ENCODE measurements around the gene TOB2.
"Not testable (repeated sequence)": the region's sequence is repeated elsewhere in the genome, so short reads cannot be mapped to it uniquely, and the experiment has no call there.

TOB2 gene

DNA sequence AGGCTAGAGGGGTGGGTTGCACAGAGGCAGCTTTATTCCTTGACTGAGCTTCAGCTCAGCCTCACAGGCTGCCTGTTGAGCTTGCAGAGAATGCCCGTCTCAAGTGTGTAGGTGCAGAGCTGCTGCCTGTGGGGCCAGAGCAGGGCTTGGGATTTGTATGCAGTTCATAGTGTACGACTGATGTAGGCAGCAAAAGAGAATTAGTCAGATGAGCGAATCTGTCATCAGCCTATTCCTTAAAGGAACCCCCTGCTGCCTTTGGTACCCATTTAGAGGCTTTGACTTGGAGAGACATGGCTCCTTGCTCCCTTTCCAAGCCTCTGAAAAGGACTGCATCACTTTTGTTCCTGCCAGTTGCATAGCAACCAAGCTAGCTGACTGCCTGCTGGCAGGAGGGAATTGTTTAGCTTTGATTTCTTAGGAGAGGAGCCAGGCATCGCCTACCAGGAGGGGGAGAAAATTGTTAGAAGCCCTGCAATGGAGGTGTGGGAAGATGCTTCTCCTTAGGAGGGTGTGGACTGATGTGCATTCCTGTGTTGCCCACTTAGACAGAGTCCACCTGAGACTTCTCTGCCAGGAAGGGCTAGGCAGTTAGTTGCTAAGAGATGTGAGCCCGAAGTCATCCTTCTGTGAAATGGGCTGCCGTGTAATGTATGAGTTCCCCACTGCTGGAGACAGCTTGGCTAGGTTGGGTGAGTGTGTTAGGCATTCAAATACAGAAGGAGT lies 33.2 kb upstream of the TOB2 start:
- no peak overlapping the region for H3K4me3 ChIP-seq (ENCODE audit: low read depth, low read length)
- no peak overlapping the region for H3K9ac ChIP-seq (ENCODE audit: low read depth, low read length)

DNA sequence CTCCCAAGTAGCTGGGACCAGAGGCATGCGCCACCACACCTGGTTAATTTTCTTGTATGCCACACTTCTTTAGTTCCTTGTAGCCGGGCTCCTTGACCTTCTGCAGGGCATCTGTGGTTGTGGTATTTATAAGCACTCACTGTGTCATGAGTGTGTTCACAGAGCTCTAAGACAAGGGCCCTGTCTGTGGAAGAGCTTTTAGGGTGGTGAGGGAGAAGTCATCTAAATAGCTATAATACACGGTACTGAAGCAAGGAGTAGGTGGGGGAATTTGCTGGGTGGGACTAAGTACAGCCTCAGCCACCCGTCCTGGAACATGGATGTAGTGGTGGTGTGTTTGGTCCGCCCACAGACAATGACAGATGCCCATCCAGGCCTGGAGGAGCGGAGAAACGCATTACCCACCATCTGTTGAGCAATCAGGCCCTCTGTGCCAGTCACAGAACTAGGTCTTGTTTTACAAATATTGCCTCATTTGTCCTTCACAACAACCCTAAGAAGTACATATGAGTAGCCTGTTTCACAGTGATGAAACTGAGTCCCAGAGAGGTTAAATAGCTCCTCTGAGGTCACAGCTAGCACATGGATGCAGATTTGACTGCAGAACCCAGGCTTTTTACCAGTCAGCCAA lies 32.4 kb upstream of the TOB2 start:
- H3K36me3 ChIP-seq (ENCODE audit: control insufficient read depth, insufficient read depth, low read length), result no peaks in the 10 kb centered on the region
- no peaks in the 10 kb centered on the region for H3K9me3 ChIP-seq (ENCODE audit: control insufficient read depth, insufficient read depth, low read length)
- no peak overlapping the region for H3K9ac ChIP-seq (ENCODE audit: low read depth, low read length)
- no peaks in the 10 kb centered on the region for H3K27me3 ChIP-seq (ENCODE audit: control insufficient read depth, insufficient read depth, low read length)
- peaks cover 29% of the 10 kb centered on the region for H3K4me1 ChIP-seq (ENCODE audit: control insufficient read depth, insufficient read depth, low read length)
- H3K4me3 ChIP-seq (ENCODE audit: low read depth, low read length), result no peak overlapping the region

More for the DNA sequence above, 33.2 kb upstream of the TOB2 start:
- peaks cover 29% of the 10 kb centered on the region for H3K4me1 ChIP-seq (ENCODE audit: control insufficient read depth, insufficient read depth, low read length)
- no peaks in the 10 kb centered on the region for H3K36me3 ChIP-seq (ENCODE audit: control insufficient read depth, insufficient read depth, low read length)
- no peaks in the 10 kb centered on the region for H3K27me3 ChIP-seq (ENCODE audit: control insufficient read depth, insufficient read depth, low read length)
- no peaks in the 10 kb centered on the region for H3K9me3 ChIP-seq (ENCODE audit: control insufficient read depth, insufficient read depth, low read length)

DNA sequence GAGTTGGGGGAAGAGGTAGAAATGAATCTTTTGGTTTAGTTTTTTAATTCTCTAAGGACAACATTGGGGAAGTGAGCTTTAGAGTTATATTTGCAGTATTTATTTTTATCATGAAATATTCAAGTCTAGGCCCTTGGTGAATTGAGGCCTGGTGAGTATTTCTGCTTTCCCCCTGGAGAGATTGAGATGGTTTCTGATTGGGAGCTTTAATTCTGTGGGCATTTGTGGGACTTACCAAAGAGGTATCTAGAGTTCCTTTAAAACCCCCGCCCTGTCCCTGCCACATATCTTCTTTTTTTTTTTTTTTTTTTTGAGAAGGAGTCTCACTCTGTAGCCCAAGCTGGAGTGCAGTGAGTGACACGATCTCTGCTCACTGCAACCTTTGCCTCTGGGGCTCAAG lies 31.9 kb upstream of the TOB2 start:
- H3K36me3 ChIP-seq (ENCODE audit: control insufficient read depth, insufficient read depth, low read length), result no peaks in the 10 kb centered on the region
- no peaks in the 10 kb centered on the region for H3K27me3 ChIP-seq (ENCODE audit: control insufficient read depth, insufficient read depth, low read length)
- no peak overlapping the region for H3K4me3 ChIP-seq (ENCODE audit: low read depth, low read length)
- H3K9ac ChIP-seq (ENCODE audit: low read depth, low read length), result no peak overlapping the region
- peaks cover 29% of the 10 kb centered on the region for H3K4me1 ChIP-seq (ENCODE audit: control insufficient read depth, insufficient read depth, low read length)
- H3K9me3 ChIP-seq (ENCODE audit: control insufficient read depth, insufficient read depth, low read length), result no peaks in the 10 kb centered on the region

DNA sequence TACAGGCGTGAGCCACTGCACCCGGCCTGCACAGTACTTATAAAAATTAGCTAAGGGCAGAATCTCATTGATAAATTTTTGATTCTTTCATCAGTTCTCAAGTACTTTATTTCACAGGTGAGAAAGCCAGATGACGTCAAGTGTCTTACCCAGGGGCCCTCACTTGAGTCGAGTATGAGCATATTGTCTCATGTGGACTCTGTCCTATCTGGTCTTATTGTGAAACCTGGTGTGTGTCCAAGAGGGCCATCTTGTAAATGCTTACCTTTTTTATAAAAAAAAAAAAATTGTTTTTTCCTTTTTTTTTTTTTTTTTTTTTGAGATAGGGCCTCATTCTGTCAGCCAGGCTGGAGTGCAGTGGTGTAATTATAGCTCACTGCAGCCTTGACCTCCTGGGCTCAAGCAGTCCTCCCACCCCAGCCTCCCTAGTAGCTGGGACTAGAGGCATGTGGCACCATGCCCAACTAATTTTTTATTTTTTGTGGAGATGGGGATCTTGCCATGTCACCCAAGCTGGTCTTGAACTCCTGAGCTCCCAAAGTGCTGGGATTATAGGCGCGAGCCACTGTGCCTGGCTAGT lies 28.4 kb upstream of the TOB2 start:
- H3K27me3 ChIP-seq (ENCODE audit: control insufficient read depth, insufficient read depth, low read length), result no peaks in the 10 kb centered on the region
- H3K36me3 ChIP-seq (ENCODE audit: control insufficient read depth, insufficient read depth, low read length), result no peaks in the 10 kb centered on the region
- H3K4me3 ChIP-seq (ENCODE audit: low read depth, low read length), result no peak overlapping the region
- H3K9me3 ChIP-seq (ENCODE audit: control insufficient read depth, insufficient read depth, low read length), result no peaks in the 10 kb centered on the region
- no peak overlapping the region for H3K9ac ChIP-seq (ENCODE audit: low read depth, low read length)
- H3K4me1 ChIP-seq (ENCODE audit: control insufficient read depth, insufficient read depth, low read length), result peaks cover 7% of the 10 kb centered on the region

DNA sequence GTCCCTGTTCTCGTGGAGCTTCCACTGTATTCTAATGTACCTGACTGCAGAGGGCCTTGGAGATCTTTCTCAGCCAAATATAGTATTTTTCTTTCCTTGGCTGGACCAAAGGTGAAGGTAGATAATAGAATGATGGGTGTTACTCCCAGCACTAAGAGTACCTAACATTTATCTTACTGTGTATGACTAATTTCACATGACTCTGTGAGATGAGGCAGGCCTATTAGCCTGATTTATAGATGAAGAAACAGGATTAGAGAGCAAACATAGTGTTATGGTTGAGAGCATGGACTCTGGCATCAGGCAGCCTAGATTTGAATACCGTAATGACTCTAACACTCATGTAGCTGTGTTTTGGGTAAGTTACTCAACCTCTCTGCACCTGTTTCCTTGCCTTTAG lies 25.0 kb upstream of the TOB2 start:
- peaks cover 3% of the 10 kb centered on the region for H3K4me1 ChIP-seq (ENCODE audit: control insufficient read depth, insufficient read depth, low read length)
- H3K9me3 ChIP-seq (ENCODE audit: control insufficient read depth, insufficient read depth, low read length), result no peaks in the 10 kb centered on the region
- H3K27me3 ChIP-seq (ENCODE audit: control insufficient read depth, insufficient read depth, low read length), result no peaks in the 10 kb centered on the region
- H3K9ac ChIP-seq (ENCODE audit: low read depth, low read length), result no peak overlapping the region
- no peak overlapping the region for H3K4me3 ChIP-seq (ENCODE audit: low read depth, low read length)
- H3K36me3 ChIP-seq (ENCODE audit: control insufficient read depth, insufficient read depth, low read length), result peaks cover 6% of the 10 kb centered on the region

DNA sequence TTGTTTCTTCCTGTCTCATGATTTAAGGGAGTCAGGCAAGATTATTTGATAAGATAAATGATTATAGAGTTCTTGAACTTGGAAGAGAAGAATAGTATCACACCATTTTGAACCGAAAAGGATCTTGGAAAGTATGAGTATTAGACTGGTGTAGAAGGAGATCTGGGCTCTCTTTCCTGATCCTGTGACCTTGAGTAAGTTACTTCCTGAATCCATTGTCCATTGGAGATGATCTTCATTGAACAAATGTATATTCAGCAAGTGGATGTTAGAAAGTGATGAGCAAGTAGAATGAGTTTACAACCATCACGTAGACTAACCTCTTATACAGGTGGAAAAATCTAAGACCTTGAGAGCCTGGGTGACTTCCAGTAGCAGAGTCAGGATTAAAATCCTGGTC lies 24.3 kb upstream of the TOB2 start:
- Histone ChIP-seq H3K27me3 (ENCODE audit: control insufficient read depth, insufficient read depth, low read length) (no peaks in the 10 kb centered on the region), H3K9ac (ENCODE audit: low read depth, low read length) (no peak overlapping the region), H3K4me1 (ENCODE audit: control insufficient read depth, insufficient read depth, low read length) (peaks cover 3% of the 10 kb centered on the region), H3K4me3 (ENCODE audit: low read depth, low read length) (no peak overlapping the region), H3K36me3 (ENCODE audit: control insufficient read depth, insufficient read depth, low read length) (peaks cover 11% of the 10 kb centered on the region), H3K9me3 (ENCODE audit: control insufficient read depth, insufficient read depth, low read length) (no peaks in the 10 kb centered on the region)

DNA sequence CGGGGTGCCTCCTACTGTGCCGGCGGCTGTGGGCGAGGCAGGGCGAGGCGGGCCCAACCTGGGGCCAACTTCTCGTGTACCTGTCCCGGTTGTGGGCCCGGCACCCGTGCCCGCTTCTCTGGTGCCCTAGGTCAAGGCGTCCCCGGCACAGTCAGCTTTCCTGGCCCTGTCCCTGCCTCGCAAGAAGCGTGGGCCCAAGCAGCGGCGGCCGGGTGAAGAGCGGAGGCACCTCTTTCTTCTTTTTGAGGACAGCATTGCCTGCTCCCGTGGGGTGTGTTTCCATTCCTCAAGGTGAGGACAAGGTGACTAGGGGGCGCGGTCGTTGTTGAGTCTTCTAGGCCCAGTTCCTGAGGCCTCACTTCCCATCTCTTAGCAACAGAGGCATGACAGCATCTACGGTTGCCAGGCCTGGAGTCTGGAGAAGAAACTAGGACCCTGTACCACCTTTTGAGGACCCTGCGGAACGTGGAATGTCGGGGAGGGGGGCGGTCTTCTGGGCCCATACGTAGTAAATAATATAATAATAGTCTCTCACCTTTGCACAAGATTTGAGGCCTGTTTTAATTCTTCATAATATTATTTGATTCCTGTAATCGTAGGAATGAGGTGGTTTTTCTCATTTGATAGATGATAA lies 22.7 kb upstream of the TOB2 start:
- Histone ChIP-seq H3K36me3 (ENCODE audit: control insufficient read depth, insufficient read depth, low read length) (peaks cover 24% of the 10 kb centered on the region), H3K4me1 (ENCODE audit: control insufficient read depth, insufficient read depth, low read length) (peaks cover 3% of the 10 kb centered on the region), H3K4me3 (ENCODE audit: low read depth, low read length) (peak overlapping the region; percentile 95), H3K9me3 (ENCODE audit: control insufficient read depth, insufficient read depth, low read length) (no peaks in the 10 kb centered on the region), H3K9ac (ENCODE audit: low read depth, low read length) (peak overlapping the region; percentile 99), H3K27me3 (ENCODE audit: control insufficient read depth, insufficient read depth, low read length) (no peaks in the 10 kb centered on the region)

DNA sequence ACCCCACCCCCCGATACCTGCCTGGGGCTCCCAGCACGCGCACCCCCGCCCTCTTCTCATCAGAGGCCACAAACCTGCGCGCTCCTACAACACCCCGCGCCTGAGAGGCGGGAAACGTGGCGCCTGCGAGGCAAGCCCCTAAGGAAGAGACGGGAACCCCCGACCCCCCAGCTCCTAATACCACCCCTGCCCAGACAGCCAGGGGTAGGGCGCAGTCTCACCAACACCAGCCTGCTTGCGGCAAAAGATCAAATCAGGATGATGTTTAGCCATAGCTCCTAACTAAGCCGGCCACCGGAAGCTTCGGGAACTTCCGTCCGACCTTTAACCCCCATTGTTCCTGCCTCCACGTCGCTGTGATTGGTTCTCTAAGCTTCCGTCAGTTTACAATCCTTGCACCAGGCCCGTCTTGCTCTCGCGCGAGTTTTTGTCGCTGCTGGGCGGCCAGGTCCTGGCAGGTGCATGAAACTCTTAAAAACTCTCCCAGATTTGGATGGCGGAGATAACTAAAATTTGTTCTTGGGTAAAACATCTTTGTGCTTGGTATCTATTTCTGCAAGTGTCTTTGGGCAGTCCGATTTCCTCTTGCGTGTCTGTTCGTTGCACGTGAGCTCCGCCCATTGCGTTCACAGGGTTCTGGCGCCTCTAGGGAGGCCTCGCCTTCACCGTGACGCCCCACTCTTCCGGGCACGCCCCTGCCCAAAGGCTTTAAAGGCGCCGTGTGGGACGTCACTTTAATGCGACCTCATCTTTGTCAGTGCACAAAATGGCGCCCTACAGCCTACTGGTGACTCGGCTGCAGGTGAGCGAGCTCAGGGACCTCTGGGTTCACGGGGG lies 22.0 kb upstream of the TOB2 start, which contains the start of the genes ACO2 and PHF5A:
Gene ACO2, plus strand, starts transcription at position 737 of the 837 bp plus-strand sequence. Its CDS starts 30 bp downstream, at position 767.
Gene PHF5A, minus strand, starts transcription at position 312 of the 837 bp plus-strand sequence. Its CDS starts 39 bp downstream, at position 273.
- peaks cover 3% of the 10 kb centered on the region for H3K4me1 ChIP-seq (ENCODE audit: control insufficient read depth, insufficient read depth, low read length)
- no peaks in the 10 kb centered on the region for H3K9me3 ChIP-seq (ENCODE audit: control insufficient read depth, insufficient read depth, low read length)
- H3K27me3 ChIP-seq (ENCODE audit: control insufficient read depth, insufficient read depth, low read length), result no peaks in the 10 kb centered on the region
- peak within 1 kb of the TSS; percentile 95 for H3K4me3 ChIP-seq (ENCODE audit: low read depth, low read length)
- peak within 1 kb of the TSS; percentile 99 for H3K9ac ChIP-seq (ENCODE audit: low read depth, low read length)
- H3K36me3 ChIP-seq (ENCODE audit: control insufficient read depth, insufficient read depth, low read length), result peaks cover 30% of the 10 kb centered on the region

DNA sequence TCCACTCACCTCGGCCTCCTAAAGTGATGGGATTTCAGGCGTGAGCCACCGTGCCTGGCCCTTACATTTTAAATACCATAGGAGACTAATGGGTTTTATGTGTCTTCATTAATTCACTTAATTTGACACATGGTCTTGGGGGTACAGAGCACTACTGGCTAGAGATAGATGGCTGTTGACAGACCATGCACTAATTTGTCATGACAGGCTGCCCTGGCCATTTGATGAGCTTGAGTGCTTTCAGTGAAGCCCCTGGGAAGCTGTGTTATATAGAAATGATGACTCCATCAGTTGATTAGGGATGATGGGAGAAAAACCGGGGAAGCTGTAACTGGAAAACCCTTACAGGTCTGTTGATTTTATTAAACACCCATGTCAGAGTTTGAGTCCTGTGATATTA lies 15.3 kb upstream of the TOB2 start:
- no peak overlapping the region for H3K4me3 ChIP-seq (ENCODE audit: low read depth, low read length)
- H3K9me3 ChIP-seq (ENCODE audit: control insufficient read depth, insufficient read depth, low read length), result no peaks in the 10 kb centered on the region
- H3K9ac ChIP-seq (ENCODE audit: low read depth, low read length), result no peak overlapping the region
- H3K27me3 ChIP-seq (ENCODE audit: control insufficient read depth, insufficient read depth, low read length), result no peaks in the 10 kb centered on the region
- H3K36me3 ChIP-seq (ENCODE audit: control insufficient read depth, insufficient read depth, low read length), result peaks cover 44% of the 10 kb centered on the region
- no peaks in the 10 kb centered on the region for H3K4me1 ChIP-seq (ENCODE audit: control insufficient read depth, insufficient read depth, low read length)

DNA sequence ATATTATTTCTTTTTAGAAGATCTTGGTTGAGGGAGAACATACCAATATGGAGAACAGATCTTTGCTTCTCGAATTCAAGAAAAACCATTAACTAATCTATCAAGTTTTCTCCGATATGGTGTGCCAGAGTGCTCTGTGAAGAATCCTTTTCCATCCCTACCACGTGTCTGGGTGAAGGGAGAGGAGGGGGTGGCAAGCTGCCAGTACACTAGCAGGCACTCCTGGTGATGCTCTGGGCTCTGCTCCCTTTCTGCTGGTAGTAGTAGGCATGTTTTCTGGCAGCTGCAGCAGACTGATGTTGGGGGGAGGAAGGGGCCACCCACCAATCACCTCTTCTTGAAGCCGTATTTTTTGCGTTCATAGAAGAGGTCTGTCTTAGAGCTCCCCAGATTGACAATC lies 13.5 kb upstream of the TOB2 start:
- not testable (repeated sequence) for H3K9ac ChIP-seq (ENCODE audit: low read depth, low read length); H3K9me3 ChIP-seq (ENCODE audit: control insufficient read depth, insufficient read depth, low read length); H3K4me1 ChIP-seq (ENCODE audit: control insufficient read depth, insufficient read depth, low read length); H3K27me3 ChIP-seq (ENCODE audit: control insufficient read depth, insufficient read depth, low read length); H3K4me3 ChIP-seq (ENCODE audit: low read depth, low read length)
- peaks cover 32% of the 10 kb centered on the region for H3K36me3 ChIP-seq (ENCODE audit: control insufficient read depth, insufficient read depth, low read length)

DNA sequence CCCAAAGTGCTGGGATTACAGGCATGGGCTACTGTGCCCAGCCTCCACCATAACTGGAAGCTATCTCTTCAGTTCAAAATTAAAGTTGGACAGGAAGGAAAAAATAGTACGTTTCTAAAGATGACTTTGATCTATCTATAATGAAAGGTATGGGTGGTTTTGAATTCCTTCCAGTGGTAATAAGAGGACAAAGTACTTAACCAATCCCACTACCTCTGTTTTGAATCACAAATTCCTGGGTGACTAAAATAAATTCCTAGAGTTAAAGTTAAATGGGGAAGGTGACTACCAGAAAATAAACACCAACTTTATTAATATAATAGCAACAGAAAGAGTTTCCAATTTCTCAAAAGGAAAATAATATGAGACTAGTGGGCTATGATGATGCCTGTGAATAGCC lies 12.8 kb upstream of the TOB2 start:
- H3K36me3 ChIP-seq (ENCODE audit: control insufficient read depth, insufficient read depth, low read length), result peaks cover 25% of the 10 kb centered on the region
- no peak overlapping the region for H3K9ac ChIP-seq (ENCODE audit: low read depth, low read length)
- H3K4me3 ChIP-seq (ENCODE audit: low read depth, low read length), result no peak overlapping the region
- H3K27me3 ChIP-seq (ENCODE audit: control insufficient read depth, insufficient read depth, low read length), result no peaks in the 10 kb centered on the region
- no peaks in the 10 kb centered on the region for H3K4me1 ChIP-seq (ENCODE audit: control insufficient read depth, insufficient read depth, low read length)
- H3K9me3 ChIP-seq (ENCODE audit: control insufficient read depth, insufficient read depth, low read length), result no peaks in the 10 kb centered on the region
